ENCODE measurements around the gene CREB5.

CREB5 gene

GRCh38 chr7:28375729-28376128 is 36.6 kb upstream of the CREB5 start:
- DNase-seq (ENCODE audit: low spot score), result no peak
- TF ChIP-seq CTCF (IDR thresholded peaks at IDR 0.05; ENCODE audit: borderline replicate concordance, control extremely low read depth, extremely low read depth, insufficient read depth, missing control alignments), result no peak
- in situ Hi-C loops (cut with MboI; ENCODE audit: low sequenced_read_pairs, unreplicated experiment), result no loop called here

- in situ Hi-C loops (cut with MboI; ENCODE audit: low sequenced_read_pairs, unreplicated experiment), result no loop called here
- TF ChIP-seq CTCF (IDR thresholded peaks at IDR 0.05; ENCODE audit: borderline replicate concordance, control extremely low read depth, extremely low read depth, insufficient read depth, missing control alignments), result no peak
- no peak for DNase-seq (ENCODE audit: low spot score)
Measured at GRCh38 chr7:28376634-28377033, 35.7 kb upstream of the CREB5 start.

- no peak for TF ChIP-seq CTCF (IDR thresholded peaks at IDR 0.05; ENCODE audit: borderline replicate concordance, control extremely low read depth, extremely low read depth, insufficient read depth, missing control alignments)
- DNase-seq (ENCODE audit: low spot score), result no peak
- in situ Hi-C loops (cut with MboI; ENCODE audit: low sequenced_read_pairs, unreplicated experiment), result no loop called here
Measured at GRCh38 chr7:28378574-28379149, 33.7 kb upstream of the CREB5 start.

- TF ChIP-seq CTCF (IDR thresholded peaks at IDR 0.05; ENCODE audit: borderline replicate concordance, control extremely low read depth, extremely low read depth, insufficient read depth, missing control alignments), result no peak
- no peak for DNase-seq (ENCODE audit: low spot score)
- in situ Hi-C loops (cut with MboI; ENCODE audit: low sequenced_read_pairs, unreplicated experiment), result no loop called here
Measured at GRCh38 chr7:28381466-28381865, 30.9 kb upstream of the CREB5 start.

- TF ChIP-seq CTCF (IDR thresholded peaks at IDR 0.05; ENCODE audit: borderline replicate concordance, control extremely low read depth, extremely low read depth, insufficient read depth, missing control alignments), result no peak
- in situ Hi-C loops (cut with MboI; ENCODE audit: low sequenced_read_pairs, unreplicated experiment), result no loop called here
Measured at GRCh38 chr7:28382144-28382543, 30.2 kb upstream of the CREB5 start.

GRCh38 chr7:28383975-28384374 is 28.3 kb upstream of the CREB5 start:
- no peak for DNase-seq (ENCODE audit: low spot score)
- in situ Hi-C loops (cut with MboI; ENCODE audit: low sequenced_read_pairs, unreplicated experiment), result no loop called here
- no peak for TF ChIP-seq CTCF (IDR thresholded peaks at IDR 0.05; ENCODE audit: borderline replicate concordance, control extremely low read depth, extremely low read depth, insufficient read depth, missing control alignments)

More at GRCh38 chr7:28382144-28382543, 30.2 kb upstream of the CREB5 start:
- no peak for DNase-seq (ENCODE audit: low spot score)
